ENCODE results near the gene SP9. TPM values are rescaled to one million over a fixed set of nuclear protein-coding genes. Genes with fewer than 3 reads are reported as not detected.

SP9 gene
- polyA plus RNA-seq, 2 of the 4 experiments (the other 2 are of a cell fraction), result 3.3 to 3.8 TPM

DNA sequence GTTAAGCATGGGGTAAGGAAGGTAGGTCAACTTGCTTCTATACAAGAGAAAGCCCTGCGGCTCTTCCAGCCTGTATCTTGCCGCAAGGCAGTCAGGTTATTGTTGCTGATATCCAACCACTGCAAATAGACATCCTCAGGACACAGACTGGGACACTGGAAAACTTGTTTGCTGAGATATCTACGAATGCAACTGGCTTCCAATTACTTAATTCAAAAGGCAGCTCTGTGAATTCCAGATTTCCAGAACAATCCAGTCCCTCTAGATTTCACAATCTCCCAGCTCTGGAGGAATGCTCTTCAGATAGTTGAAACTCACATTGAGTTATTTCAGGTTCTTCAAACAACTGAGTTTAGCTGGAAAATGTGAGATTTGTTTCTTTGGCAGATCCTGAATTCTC lies 34.6 kb upstream of the SP9 start:
- WGBS (ENCODE audit: missing lambda C conversion rate), result 59% methylated on average over 3 of the region's 3 CpGs
- DNase-seq (ENCODE audit: low read depth in 1 of 2, low spot score in 1 of 2), result no peak
- Histone ChIP-seq H3K9me3 (no peaks in the 10 kb centered on the region), H3K4me3 (no peak overlapping the region), H3K4me1 (no peaks in the 10 kb centered on the region), H3K4me2 (no peak overlapping the region), H3K27ac (no peak overlapping the region)
- TF ChIP-seq HDAC2 (IDR thresholded peaks at IDR 0.05), result no peak
- TF ChIP-seq CBX2 (IDR thresholded peaks at IDR 0.05; ENCODE audit: borderline replicate concordance, low read depth), result no peak
- TF ChIP-seq, protein P1, sequence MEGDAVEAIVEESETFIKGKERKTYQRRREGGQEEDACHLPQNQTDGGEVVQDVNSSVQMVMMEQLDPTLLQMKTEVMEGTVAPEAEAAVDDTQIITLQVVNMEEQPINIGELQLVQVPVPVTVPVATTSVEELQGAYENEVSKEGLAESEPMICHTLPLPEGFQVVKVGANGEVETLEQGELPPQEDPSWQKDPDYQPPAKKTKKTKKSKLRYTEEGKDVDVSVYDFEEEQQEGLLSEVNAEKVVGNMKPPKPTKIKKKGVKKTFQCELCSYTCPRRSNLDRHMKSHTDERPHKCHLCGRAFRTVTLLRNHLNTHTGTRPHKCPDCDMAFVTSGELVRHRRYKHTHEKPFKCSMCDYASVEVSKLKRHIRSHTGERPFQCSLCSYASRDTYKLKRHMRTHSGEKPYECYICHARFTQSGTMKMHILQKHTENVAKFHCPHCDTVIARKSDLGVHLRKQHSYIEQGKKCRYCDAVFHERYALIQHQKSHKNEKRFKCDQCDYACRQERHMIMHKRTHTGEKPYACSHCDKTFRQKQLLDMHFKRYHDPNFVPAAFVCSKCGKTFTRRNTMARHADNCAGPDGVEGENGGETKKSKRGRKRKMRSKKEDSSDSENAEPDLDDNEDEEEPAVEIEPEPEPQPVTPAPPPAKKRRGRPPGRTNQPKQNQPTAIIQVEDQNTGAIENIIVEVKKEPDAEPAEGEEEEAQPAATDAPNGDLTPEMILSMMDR (IDR thresholded peaks at IDR 0.05), result no peak
- TF ChIP-seq FOSB (CRISPR knock-in tag; IDR thresholded peaks at IDR 0.05), result no peak
- TF ChIP-seq EP300 (IDR thresholded peaks at IDR 0.05), result no peak
- TF ChIP-seq, protein P2, sequence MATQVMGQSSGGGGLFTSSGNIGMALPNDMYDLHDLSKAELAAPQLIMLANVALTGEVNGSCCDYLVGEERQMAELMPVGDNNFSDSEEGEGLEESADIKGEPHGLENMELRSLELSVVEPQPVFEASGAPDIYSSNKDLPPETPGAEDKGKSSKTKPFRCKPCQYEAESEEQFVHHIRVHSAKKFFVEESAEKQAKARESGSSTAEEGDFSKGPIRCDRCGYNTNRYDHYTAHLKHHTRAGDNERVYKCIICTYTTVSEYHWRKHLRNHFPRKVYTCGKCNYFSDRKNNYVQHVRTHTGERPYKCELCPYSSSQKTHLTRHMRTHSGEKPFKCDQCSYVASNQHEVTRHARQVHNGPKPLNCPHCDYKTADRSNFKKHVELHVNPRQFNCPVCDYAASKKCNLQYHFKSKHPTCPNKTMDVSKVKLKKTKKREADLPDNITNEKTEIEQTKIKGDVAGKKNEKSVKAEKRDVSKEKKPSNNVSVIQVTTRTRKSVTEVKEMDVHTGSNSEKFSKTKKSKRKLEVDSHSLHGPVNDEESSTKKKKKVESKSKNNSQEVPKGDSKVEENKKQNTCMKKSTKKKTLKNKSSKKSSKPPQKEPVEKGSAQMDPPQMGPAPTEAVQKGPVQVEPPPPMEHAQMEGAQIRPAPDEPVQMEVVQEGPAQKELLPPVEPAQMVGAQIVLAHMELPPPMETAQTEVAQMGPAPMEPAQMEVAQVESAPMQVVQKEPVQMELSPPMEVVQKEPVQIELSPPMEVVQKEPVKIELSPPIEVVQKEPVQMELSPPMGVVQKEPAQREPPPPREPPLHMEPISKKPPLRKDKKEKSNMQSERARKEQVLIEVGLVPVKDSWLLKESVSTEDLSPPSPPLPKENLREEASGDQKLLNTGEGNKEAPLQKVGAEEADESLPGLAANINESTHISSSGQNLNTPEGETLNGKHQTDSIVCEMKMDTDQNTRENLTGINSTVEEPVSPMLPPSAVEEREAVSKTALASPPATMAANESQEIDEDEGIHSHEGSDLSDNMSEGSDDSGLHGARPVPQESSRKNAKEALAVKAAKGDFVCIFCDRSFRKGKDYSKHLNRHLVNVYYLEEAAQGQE (IDR thresholded peaks at IDR 0.05), result no peak
- TF ChIP-seq, protein P3, sequence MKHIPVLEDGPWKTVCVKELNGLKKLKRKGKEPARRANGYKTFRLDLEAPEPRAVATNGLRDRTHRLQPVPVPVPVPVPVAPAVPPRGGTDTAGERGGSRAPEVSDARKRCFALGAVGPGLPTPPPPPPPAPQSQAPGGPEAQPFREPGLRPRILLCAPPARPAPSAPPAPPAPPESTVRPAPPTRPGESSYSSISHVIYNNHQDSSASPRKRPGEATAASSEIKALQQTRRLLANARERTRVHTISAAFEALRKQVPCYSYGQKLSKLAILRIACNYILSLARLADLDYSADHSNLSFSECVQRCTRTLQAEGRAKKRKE (CRISPR knock-in tag; IDR thresholded peaks at IDR 0.05; ENCODE audit: low read depth), result no peak
- TF ChIP-seq, protein P4, sequence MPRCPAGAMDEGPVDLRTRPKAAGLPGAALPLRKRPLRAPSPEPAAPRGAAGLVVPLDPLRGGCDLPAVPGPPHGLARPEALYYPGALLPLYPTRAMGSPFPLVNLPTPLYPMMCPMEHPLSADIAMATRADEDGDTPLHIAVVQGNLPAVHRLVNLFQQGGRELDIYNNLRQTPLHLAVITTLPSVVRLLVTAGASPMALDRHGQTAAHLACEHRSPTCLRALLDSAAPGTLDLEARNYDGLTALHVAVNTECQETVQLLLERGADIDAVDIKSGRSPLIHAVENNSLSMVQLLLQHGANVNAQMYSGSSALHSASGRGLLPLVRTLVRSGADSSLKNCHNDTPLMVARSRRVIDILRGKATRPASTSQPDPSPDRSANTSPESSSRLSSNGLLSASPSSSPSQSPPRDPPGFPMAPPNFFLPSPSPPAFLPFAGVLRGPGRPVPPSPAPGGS (IDR thresholded peaks at IDR 0.05), result no peak
- TF ChIP-seq GATA3 (IDR thresholded peaks at IDR 0.05; ENCODE audit: borderline replicate concordance), result no peak
- no peak for FAIRE-seq
- ATAC-seq, result no peak
- POLR2A ChIA-PET, result no interaction called here
- CTCF ChIA-PET, result no interaction called here

DNA sequence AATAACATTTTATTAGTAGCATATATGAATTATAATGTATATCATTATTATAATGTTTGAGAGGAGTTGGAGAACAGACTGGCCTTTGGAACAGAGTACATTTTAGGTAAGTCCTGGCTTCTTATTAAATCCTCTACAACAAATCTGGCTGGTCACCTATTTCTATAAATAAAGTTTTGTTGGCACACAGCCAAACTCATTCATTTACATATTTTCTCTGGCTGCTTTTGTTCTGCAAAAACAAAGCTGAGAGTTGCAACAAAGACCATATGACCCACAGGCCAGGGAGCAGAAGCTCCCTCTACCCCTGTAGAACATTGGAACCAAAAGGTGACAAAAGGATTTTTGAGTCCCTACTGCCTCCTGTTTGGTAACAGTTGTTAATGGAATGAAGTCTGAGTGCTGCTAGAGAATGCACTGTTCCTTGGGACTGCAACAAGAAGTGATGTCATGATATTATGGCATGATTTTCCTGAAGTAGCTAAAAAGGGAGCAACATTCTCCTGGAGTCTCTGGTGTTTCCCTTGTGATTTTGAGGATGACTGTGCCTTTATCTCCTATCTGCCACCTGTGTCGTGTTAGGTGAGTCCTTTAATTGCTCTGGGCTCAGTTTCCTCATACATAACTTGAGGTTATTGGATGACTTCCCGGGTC lies 22.0 kb upstream of the SP9 start:
- CTCF ChIA-PET, result no interaction called here
- H3K27ac ChIP-seq, result no peak overlapping the region
- POLR2A ChIA-PET, result no interaction called here

More for the DNA sequence above, 22.0 kb upstream of the SP9 start:
- 72% methylated on average over 2 of the region's 2 CpGs for WGBS (ENCODE audit: missing lambda C conversion rate)
- no peak for TF ChIP-seq HOXB13 (CRISPR knock-in tag; IDR thresholded peaks at IDR 0.05; ENCODE audit: low read depth)
- no peak for TF ChIP-seq CBX2 (IDR thresholded peaks at IDR 0.05; ENCODE audit: borderline replicate concordance, low read depth)
- TF ChIP-seq SREBF2 (IDR thresholded peaks at IDR 0.05), result no peak
- TF ChIP-seq, protein P4 (IDR thresholded peaks at IDR 0.05), result no peak
- no peak for TF ChIP-seq BHLHE40 (IDR thresholded peaks at IDR 0.05; ENCODE audit: low read depth, low read length)
- no peak for TF ChIP-seq TP53 (CRISPR knock-in tag; IDR thresholded peaks at IDR 0.05)
- TF ChIP-seq, protein P2 (IDR thresholded peaks at IDR 0.05), result no peak
- TF ChIP-seq RCOR1 (IDR thresholded peaks at IDR 0.05; ENCODE audit: low read depth, low read length), result no peak
- TF ChIP-seq, protein P5, sequence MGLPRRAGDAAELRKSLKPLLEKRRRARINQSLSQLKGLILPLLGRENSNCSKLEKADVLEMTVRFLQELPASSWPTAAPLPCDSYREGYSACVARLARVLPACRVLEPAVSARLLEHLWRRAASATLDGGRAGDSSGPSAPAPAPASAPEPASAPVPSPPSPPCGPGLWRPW (IDR thresholded peaks at IDR 0.05), result no peak
- TF ChIP-seq NR3C1 (IDR thresholded peaks at IDR 0.05), result no peak
- TF ChIP-seq FOSB (CRISPR knock-in tag; IDR thresholded peaks at IDR 0.05), result no peak
- no peak for TF ChIP-seq ZSCAN20 (CRISPR knock-in tag; IDR thresholded peaks at IDR 0.05)
- TF ChIP-seq, protein P3 (CRISPR knock-in tag; IDR thresholded peaks at IDR 0.05; ENCODE audit: low read depth), result no peak
- TF ChIP-seq RARB (CRISPR knock-in tag; IDR thresholded peaks at IDR 0.05), result no peak
- no peak for TF ChIP-seq HDAC2 (IDR thresholded peaks at IDR 0.05)
- H3K9me3 ChIP-seq, result no peaks in the 10 kb centered on the region
- no peak overlapping the region for H3K4me2 ChIP-seq
- no peak overlapping the region for H3K4me3 ChIP-seq
- no peak for FAIRE-seq
- no peak for DNase-seq (ENCODE audit: low read depth in 1 of 2, low spot score in 1 of 2)
- ATAC-seq, result no peak
- no peaks in the 10 kb centered on the region for H3K4me1 ChIP-seq
